Caco-2 (cell line): ENCODE results near the gene L3MBTL4. TPM values are rescaled to one million over a fixed set of nuclear protein-coding genes. Genes with fewer than 3 reads are reported as not detected.

ENCODE experiments used
- BruUV-seq: library from RNA; stranded (reverse); fragments of 400-500 nt; replicated peaks from 2 replicates; lab custom pipeline; 2021; lab: Mats Ljungman, UMichigan
- CTCF ChIA-PET: fragments of 300-600 bp; sonication (Branson Sonifier 250); formaldehyde crosslinking; loops from one replicate; lab custom pipeline; 2022; ENCODE audit warnings: antibody characterized with exemption; lab: Charles Lee
- POLR2A ChIA-PET: fragments of 300-600 bp; sonication (Branson Sonifier 250); formaldehyde crosslinking; loops from one replicate; lab custom pipeline; 2022; ENCODE audit warnings: antibody characterized with exemption; lab: Charles Lee
- DNase-seq, 2 experiments: peaks; one replicate each; pipeline versions ENCODE4 v3.0.0 to v3.0.0-alpha.2; 2020 to 2022
- H3K27me3 ChIP-seq: replicated peaks from 2 replicates; pipeline ENCODE4 v1.6.0; 2011; ENCODE audit warnings: low read length; ENCODE audit not compliant: control insufficient read depth, insufficient read depth
- H3K36me3 ChIP-seq: 2 replicates; pipeline ENCODE4 v1.5.1; 2011; ENCODE audit warnings: low read length; ENCODE audit not compliant: control insufficient read depth, insufficient read depth
- H3K4me1 ChIP-seq: fragments of 250-450 bp; sonication (Bioruptor Pico); 2 replicates; pipeline ENCODE4 v1.5.1; 2020; ENCODE audit warnings: mild to moderate bottlenecking
- H3K4me3 ChIP-seq: 2 replicates; pipeline ENCODE4 v1.5.1; 2011; ENCODE audit warnings: low read depth, mild to moderate bottlenecking, control low read depth, low read length
- H3K9me3 ChIP-seq: fragments of 250-450 bp; sonication (Bioruptor Pico); 2 replicates; pipeline ENCODE4 v1.5.1; 2020; ENCODE audit warnings: mild to moderate bottlenecking, moderate library complexity
- H3K27ac Mint-ChIP-seq: one replicate; pipeline ENCODE4 v1.8.0; 2022; ENCODE audit warnings: mixed read lengths; ENCODE audit not compliant: unreplicated experiment
- H3K27me3 Mint-ChIP-seq: one replicate; pipeline ENCODE4 v1.8.0; 2022; ENCODE audit warnings: mixed read lengths; ENCODE audit not compliant: insufficient read depth, unreplicated experiment
- H3K36me3 Mint-ChIP-seq: one replicate; pipeline ENCODE4 v1.8.0; 2022; ENCODE audit warnings: mild to moderate bottlenecking, mixed read lengths; ENCODE audit not compliant: insufficient read depth, unreplicated experiment
- H3K4me1 Mint-ChIP-seq: one replicate; pipeline ENCODE4 v1.8.0; 2022; ENCODE audit warnings: low read depth, mixed read lengths; ENCODE audit not compliant: unreplicated experiment
- H3K4me3 Mint-ChIP-seq: one replicate; pipeline ENCODE4 v1.8.0; 2022; ENCODE audit warnings: mild to moderate bottlenecking, moderate library complexity, mixed read lengths; ENCODE audit not compliant: unreplicated experiment
- H3K9me3 Mint-ChIP-seq: one replicate; pipeline ENCODE4 v1.8.0; 2022; ENCODE audit warnings: mixed read lengths; ENCODE audit not compliant: unreplicated experiment
- intact Hi-C: fragments of 100-400 bp; cut with micrococcal nuclease; formaldehyde crosslinking; loops from one replicate; pipeline ENCODE4 v1.10.0; 2022; ENCODE audit not compliant: unreplicated experiment
- total RNA-seq: library from RNA; stranded (reverse); gene quantifications from 2 replicates; pipeline ENCODE4 v1.2.3, GENCODE V29; 2022
- TF ChIP-seq, protein P1 (sequence below), 2 experiments: fragments of 200-600 bp in 1 of 2; IDR thresholded peaks; 1 replicate in 1 of 2; 2 replicates in 1 of 2; pipeline versions ENCODE4 v1.5.1 to v1.8.0; 2011 to 2022; ENCODE audit warnings: antibody characterized with exemption in 1 of 2, control low read depth in 1 of 2, inconsistent platforms in 1 of 2, low read depth in 1 of 2, low read length in 1 of 2, mild to moderate bottlenecking in 1 of 2, moderate library complexity in 1 of 2; ENCODE audit not compliant: insufficient read depth in 1 of 2, severe bottlenecking in 1 of 2, unreplicated experiment in 1 of 2

L3MBTL4 gene
- total RNA-seq, 1 experiment from 2014 or later = 0.23 TPM

GRCh38 chr18:6327895-6328620 is 86.7 kb downstream of the L3MBTL4 start:
- Mint-ChIP-seq H3K36me3 (no peaks in the 10 kb centered on the region), H3K9me3 (peaks cover 9% of the 10 kb centered on the region), H3K27ac (no peak overlapping the region), H3K4me3 (no peak overlapping the region), H3K4me1 (no peaks in the 10 kb centered on the region), H3K27me3 (peaks cover 13% of the 10 kb centered on the region)
- no peak for DNase-seq
- Histone ChIP-seq H3K4me3 (no peak overlapping the region), H3K27me3 (no peaks in the 10 kb centered on the region), H3K4me1 (no peaks in the 10 kb centered on the region), H3K9me3 (no peaks in the 10 kb centered on the region), H3K36me3 (no peaks in the 10 kb centered on the region)
- intact Hi-C loops = no loop called here
- TF ChIP-seq, protein P1, sequence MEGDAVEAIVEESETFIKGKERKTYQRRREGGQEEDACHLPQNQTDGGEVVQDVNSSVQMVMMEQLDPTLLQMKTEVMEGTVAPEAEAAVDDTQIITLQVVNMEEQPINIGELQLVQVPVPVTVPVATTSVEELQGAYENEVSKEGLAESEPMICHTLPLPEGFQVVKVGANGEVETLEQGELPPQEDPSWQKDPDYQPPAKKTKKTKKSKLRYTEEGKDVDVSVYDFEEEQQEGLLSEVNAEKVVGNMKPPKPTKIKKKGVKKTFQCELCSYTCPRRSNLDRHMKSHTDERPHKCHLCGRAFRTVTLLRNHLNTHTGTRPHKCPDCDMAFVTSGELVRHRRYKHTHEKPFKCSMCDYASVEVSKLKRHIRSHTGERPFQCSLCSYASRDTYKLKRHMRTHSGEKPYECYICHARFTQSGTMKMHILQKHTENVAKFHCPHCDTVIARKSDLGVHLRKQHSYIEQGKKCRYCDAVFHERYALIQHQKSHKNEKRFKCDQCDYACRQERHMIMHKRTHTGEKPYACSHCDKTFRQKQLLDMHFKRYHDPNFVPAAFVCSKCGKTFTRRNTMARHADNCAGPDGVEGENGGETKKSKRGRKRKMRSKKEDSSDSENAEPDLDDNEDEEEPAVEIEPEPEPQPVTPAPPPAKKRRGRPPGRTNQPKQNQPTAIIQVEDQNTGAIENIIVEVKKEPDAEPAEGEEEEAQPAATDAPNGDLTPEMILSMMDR (IDR thresholded peaks at IDR 0.05; ENCODE audit: insufficient read depth in 1 of 2, low read depth in 1 of 2, low read length in 1 of 2, severe bottlenecking in 1 of 2, unreplicated experiment in 1 of 2) = no peak
- POLR2A ChIA-PET = no interaction called here
- CTCF ChIA-PET = no interaction called here
- BruUV-seq = no TSS peak

GRCh38 chr18:6327485-6327884 is 87.2 kb downstream of the L3MBTL4 start:
- ChIA-PET CTCF (no interaction called here), POLR2A (no interaction called here)
- Mint-ChIP-seq H3K27me3 (peaks cover 13% of the 10 kb centered on the region), H3K27ac (no peak overlapping the region), H3K36me3 (no peaks in the 10 kb centered on the region), H3K4me1 (no peaks in the 10 kb centered on the region), H3K4me3 (no peak overlapping the region), H3K9me3 (peaks cover 14% of the 10 kb centered on the region)
- H3K27me3 ChIP-seq = no peaks in the 10 kb centered on the region
- no peaks in the 10 kb centered on the region for H3K4me1 ChIP-seq
- no peak overlapping the region for H3K4me3 ChIP-seq
- no peaks in the 10 kb centered on the region for H3K36me3 ChIP-seq
- intact Hi-C loops = no loop called here
- TF ChIP-seq, protein P1 (IDR thresholded peaks at IDR 0.05; ENCODE audit: insufficient read depth in 1 of 2, low read depth in 1 of 2, low read length in 1 of 2, severe bottlenecking in 1 of 2, unreplicated experiment in 1 of 2) = no peak
- BruUV-seq = no TSS peak
- H3K9me3 ChIP-seq = no peaks in the 10 kb centered on the region
- no peak for DNase-seq

DNA sequence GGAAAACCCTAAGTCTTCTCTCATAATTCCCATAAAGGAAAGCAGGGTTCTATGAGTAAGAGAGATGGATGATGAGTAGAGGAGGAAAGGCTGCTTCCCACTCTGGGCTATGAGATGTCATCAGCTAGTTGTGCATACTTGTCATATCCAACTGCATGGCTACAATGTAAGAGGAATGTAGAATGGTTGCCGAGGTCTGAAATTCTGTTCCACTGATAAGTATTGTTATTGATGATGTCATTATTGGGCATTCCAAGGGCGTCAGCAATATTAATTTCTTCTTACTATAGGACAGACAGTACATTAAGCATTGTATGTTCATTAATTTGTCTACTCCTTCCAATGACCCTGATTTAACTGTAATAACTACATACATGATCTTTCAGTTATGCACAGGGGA is 88.1 kb downstream of the L3MBTL4 start:
- Mint-ChIP-seq H3K9me3 (peaks cover 23% of the 10 kb centered on the region), H3K4me3 (no peak overlapping the region), H3K27ac (no peak overlapping the region), H3K4me1 (no peaks in the 10 kb centered on the region), H3K27me3 (peaks cover 11% of the 10 kb centered on the region), H3K36me3 (no peaks in the 10 kb centered on the region)
- no peak for DNase-seq
- Histone ChIP-seq H3K4me3 (no peak overlapping the region), H3K36me3 (no peaks in the 10 kb centered on the region), H3K9me3 (no peaks in the 10 kb centered on the region), H3K4me1 (no peaks in the 10 kb centered on the region), H3K27me3 (no peaks in the 10 kb centered on the region)
- intact Hi-C loops = no loop called here
- TF ChIP-seq, protein P1 (IDR thresholded peaks at IDR 0.05; ENCODE audit: insufficient read depth in 1 of 2, low read depth in 1 of 2, low read length in 1 of 2, severe bottlenecking in 1 of 2, unreplicated experiment in 1 of 2) = no peak
- ChIA-PET POLR2A (no interaction called here), CTCF (no interaction called here)
- no TSS peak for BruUV-seq
